Measurements from ENCODE around the gene FCHSD2.

GRCh38 chr11:73012121-73012863 is 129.8 kb downstream of the FCHSD2 start:
- TF ChIP-seq, protein P1, sequence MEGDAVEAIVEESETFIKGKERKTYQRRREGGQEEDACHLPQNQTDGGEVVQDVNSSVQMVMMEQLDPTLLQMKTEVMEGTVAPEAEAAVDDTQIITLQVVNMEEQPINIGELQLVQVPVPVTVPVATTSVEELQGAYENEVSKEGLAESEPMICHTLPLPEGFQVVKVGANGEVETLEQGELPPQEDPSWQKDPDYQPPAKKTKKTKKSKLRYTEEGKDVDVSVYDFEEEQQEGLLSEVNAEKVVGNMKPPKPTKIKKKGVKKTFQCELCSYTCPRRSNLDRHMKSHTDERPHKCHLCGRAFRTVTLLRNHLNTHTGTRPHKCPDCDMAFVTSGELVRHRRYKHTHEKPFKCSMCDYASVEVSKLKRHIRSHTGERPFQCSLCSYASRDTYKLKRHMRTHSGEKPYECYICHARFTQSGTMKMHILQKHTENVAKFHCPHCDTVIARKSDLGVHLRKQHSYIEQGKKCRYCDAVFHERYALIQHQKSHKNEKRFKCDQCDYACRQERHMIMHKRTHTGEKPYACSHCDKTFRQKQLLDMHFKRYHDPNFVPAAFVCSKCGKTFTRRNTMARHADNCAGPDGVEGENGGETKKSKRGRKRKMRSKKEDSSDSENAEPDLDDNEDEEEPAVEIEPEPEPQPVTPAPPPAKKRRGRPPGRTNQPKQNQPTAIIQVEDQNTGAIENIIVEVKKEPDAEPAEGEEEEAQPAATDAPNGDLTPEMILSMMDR (IDR thresholded peaks at IDR 0.05) = no peak
- no peak for TF ChIP-seq POLR2A (IDR thresholded peaks at IDR 0.05)
